ENCODE results near the gene PWP1. TPM values are rescaled to one million over a fixed set of nuclear protein-coding genes. Genes with fewer than 3 reads are reported as not detected.

PWP1 gene
- total RNA-seq, 1 experiment from 2014 or later = 49.7 TPM

DNA sequence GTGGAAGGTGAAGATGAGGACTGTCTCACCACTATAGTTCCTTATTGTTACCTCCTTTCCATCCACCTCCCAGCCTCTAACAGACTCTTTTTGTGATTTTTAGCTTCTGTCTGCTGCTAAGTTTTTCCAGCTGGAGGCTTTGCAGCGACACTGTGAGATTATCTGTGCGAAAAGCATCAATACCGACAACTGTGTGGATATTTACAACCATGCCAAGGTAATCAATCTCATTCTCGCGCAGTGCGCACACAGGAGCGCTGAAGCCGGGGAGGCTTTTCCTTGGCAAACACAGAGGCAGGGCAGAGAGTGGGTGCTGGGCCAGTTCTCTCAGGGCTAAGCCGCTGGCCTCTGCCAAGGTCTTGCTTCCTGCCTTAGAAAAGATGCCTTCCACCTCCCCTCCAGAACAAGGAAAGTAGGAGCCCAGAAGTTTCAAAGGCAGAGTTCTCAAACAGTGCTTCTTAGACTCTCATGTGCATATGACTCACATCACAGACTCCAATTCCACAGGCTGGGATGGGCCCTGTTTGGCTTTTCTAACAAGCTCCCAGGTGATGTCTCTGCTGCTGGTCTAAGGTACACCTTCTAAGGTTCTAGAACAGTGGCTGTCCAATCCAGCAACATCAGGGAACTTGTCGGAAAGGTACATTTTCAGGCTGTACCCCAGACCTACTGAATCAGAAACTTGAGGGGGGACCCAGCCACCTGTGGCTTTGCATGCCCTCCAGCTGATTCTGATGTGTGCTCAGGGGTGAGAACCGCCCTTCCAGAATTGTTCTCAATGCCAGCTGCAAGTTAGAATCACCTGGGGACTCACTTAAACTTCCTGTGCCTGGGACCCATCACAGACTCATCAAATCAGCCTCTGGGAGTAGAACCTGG lies 33.8 kb upstream of the PWP1 start:
- H3K4ac ChIP-seq (ENCODE audit: low read depth, low read length) = no peak overlapping the region
- H3K14ac ChIP-seq (ENCODE audit: insufficient read depth, low read length) = no peak overlapping the region
- no peak overlapping the region for H3K27ac ChIP-seq (ENCODE audit: insufficient read length, low read depth, low read length)
- no peak overlapping the region for H4K8ac ChIP-seq (replicated peaks; ENCODE audit: insufficient read length, low read depth, low read length)
- DNase-seq = no peak
- H2BK12ac ChIP-seq (ENCODE audit: insufficient read length, low read depth, low read length) = no peak overlapping the region
- no peak overlapping the region for H2AFZ ChIP-seq (ENCODE audit: low read length)
- no peaks in the 10 kb centered on the region for H3K27me3 ChIP-seq (ENCODE audit: insufficient read depth, low read length)
- no peak overlapping the region for H4K5ac ChIP-seq (ENCODE audit: insufficient read length, low read depth, low read length)
- peak overlapping the region in 1 of 3 experiments; percentile 30; a peak in 1 of 7 replicates for H3K27ac Mint-ChIP-seq
- H3K9ac ChIP-seq (ENCODE audit: extremely low read depth, insufficient read length, low read length) = no peak overlapping the region
- H4K91ac ChIP-seq (ENCODE audit: insufficient read length, low read depth, low read length) = no peak overlapping the region
- H3K4me2 ChIP-seq (ENCODE audit: insufficient read depth, insufficient read length, low read length) = no peak overlapping the region
- no peaks in the 10 kb centered on the region for H3K79me2 ChIP-seq (ENCODE audit: insufficient read depth, low read length)
- no peaks in the 10 kb centered on the region for H3K79me1 ChIP-seq (ENCODE audit: insufficient read depth, low read depth, low read length, poor library complexity, severe bottlenecking)
- H3T11ph ChIP-seq (ENCODE audit: low read length) = no peak overlapping the region
- no peak overlapping the region for H2BK15ac ChIP-seq (ENCODE audit: low read depth, low read length)
- H3K4me3 Mint-ChIP-seq = no peak overlapping the region
- H3K23ac ChIP-seq (ENCODE audit: insufficient read length, low read depth, low read length) = no peak overlapping the region
- no CpG with 5 or more reads among the region's 11 CpGs for WGBS (ENCODE audit: extremely low coverage, insufficient read length, low lambda C conversion rate)
- H3K9me3 Mint-ChIP-seq = no peaks in the 10 kb centered on the region
- no peak overlapping the region for H2AK5ac ChIP-seq (ENCODE audit: insufficient read length, low read length)
- no peaks in the 10 kb centered on the region for H4K20me1 ChIP-seq (ENCODE audit: control insufficient read depth, insufficient read depth, insufficient read length)
- no peaks in the 10 kb centered on the region for H3K23me2 ChIP-seq (ENCODE audit: insufficient read length, low read depth, low read length, poor library complexity, severe bottlenecking)
- no peak overlapping the region for H2BK5ac ChIP-seq (ENCODE audit: insufficient read length, low read length)
- H2BK120ac ChIP-seq (ENCODE audit: low read depth, low read length, poor library complexity, severe bottlenecking) = no peak overlapping the region
- H2BK20ac ChIP-seq (ENCODE audit: low read depth, low read length, poor library complexity, severe bottlenecking) = no peak overlapping the region
- no peaks in the 10 kb centered on the region for H3K9me3 ChIP-seq (ENCODE audit: control insufficient read depth, low read depth, low read length)
- peaks cover 2% of the 10 kb centered on the region; the same call in 1 of the 2 replicates for H3K4me1 ChIP-seq (ENCODE audit: insufficient read depth, low read length)
- no peaks in the 10 kb centered on the region; the same call in 1 of the 2 replicates for H3K27me3 Mint-ChIP-seq (ENCODE audit: low read depth)
- peaks cover 13 to 31% of the 10 kb centered on the region in 2 experiments for H3K4me1 Mint-ChIP-seq
- TF ChIP-seq, protein P1, sequence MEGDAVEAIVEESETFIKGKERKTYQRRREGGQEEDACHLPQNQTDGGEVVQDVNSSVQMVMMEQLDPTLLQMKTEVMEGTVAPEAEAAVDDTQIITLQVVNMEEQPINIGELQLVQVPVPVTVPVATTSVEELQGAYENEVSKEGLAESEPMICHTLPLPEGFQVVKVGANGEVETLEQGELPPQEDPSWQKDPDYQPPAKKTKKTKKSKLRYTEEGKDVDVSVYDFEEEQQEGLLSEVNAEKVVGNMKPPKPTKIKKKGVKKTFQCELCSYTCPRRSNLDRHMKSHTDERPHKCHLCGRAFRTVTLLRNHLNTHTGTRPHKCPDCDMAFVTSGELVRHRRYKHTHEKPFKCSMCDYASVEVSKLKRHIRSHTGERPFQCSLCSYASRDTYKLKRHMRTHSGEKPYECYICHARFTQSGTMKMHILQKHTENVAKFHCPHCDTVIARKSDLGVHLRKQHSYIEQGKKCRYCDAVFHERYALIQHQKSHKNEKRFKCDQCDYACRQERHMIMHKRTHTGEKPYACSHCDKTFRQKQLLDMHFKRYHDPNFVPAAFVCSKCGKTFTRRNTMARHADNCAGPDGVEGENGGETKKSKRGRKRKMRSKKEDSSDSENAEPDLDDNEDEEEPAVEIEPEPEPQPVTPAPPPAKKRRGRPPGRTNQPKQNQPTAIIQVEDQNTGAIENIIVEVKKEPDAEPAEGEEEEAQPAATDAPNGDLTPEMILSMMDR (conservative IDR thresholded peaks at IDR 0.05) = no peak
- H3K36me3 Mint-ChIP-seq (ENCODE audit: insufficient read depth in 1 of 3, low read depth in 3 of 3) = peaks cover 0 to under 1% (median 0%) of the 10 kb centered on the region in 3 experiments; a peak in 1 of 7 replicates
- H3K56ac ChIP-seq (ENCODE audit: insufficient read length, low read depth, low read length) = no peak overlapping the region
- no peak overlapping the region for H3K18ac ChIP-seq (ENCODE audit: insufficient read length, low read depth, low read length)
